HuH-7.5 (cell line): ENCODE data around the gene C9orf152.

Source experiments
- DNase-seq: peaks from one replicate; pipeline ENCODE4 v3.0.0; 2011; ENCODE audit warnings: low spot score

Gene C9orf152

DNA sequence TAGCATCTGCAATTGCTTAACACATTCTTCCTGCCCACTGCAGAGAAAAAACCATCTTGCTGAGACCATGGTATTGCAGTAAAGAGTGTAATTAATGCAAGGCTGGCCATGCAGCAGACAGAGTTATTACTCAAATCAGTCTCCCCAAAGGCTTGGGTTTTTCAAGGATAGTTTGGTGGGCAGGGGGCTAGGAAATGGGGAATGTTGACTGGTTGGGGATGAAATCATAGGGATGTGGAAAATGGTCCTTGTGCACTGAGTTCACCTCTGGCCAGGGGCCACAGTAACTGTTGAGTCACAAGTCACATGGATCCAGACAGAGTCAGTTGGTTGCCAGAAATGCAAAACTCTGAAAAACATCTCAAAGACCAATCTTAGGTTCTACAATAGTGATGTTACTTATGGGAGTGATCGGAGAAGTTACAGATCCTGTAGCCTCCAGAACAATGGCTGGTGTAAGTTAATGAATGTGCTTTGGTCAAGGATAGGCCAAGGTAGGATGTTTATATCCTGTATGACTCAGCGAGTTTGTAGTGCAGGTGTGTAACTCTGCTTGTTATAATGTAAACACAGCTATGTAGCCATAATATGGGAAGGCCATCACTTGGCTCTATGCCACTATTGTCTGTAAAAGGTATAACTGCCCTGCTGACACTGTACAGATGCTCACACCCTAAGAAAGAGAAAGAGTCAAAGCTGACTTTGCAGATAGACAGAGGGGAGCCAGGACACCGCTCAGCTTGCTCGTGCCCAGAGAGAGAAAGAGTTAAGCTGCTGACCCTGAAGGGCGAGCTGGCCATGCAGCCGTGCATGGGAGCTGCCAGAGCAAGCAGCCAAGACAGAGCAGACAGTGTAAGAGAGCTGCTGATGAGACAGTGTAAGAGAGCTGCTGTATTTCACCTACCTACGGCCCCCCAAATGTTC lies 27.2 kb downstream of the C9orf152 start:
- DNase-seq, result no peak

GRCh38 chr9:110179734-110180133 lies 28.2 kb downstream of the C9orf152 start:
- no peak for DNase-seq

- no peak for DNase-seq
Measured at GRCh38 chr9:110178281-110178680, 29.7 kb downstream of the C9orf152 start.

DNA sequence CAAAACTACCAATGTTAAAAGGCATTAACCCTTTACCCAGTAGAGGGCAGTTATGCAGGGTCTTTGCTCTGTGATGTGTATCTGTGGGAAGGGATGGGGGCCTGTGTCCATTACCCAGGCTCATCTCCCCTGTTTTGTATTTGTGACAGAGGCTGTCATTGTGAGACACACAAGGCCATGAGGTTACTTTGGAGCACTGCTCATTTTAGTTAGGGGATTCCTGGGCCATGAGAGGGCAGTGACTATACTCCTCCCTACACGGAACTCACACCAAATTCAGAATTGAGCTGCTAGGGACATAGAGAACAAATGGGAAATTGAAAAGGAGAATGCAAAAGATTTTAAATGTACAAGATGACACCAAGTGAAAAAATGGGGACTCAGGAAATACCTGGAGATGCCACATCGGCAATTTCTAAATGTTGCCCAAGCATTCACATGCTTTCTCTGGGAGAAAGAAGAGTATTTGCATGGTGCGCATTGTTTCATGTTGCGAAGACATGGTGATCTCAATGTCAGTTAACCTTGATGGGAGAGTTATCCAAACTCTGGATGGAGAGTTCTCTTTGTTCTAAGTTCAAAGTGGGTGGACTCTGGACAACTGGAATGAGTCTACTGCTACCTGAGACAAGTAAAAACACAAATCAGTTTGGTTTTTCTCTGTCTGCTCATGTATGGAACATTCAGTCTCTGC lies 32.5 kb downstream of the C9orf152 start:
- no peak for DNase-seq

DNA sequence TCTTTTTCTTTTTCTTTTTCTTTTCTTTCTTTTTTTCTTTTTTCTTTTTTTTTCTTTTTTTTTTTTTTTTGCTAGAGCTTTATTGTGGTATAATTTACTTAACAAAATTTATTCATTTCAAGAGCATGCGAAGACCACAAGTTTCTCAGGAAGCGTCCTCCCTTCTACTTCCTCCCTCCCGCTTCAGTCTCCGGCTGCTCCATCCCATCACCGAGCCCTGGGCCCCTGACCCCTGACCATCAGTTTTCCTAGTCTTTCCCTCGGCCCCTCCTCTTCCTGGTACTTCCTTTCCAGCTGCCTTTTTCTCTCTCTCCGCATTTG lies 34.7 kb downstream of the C9orf152 start:
- DNase-seq, result no peak

DNA sequence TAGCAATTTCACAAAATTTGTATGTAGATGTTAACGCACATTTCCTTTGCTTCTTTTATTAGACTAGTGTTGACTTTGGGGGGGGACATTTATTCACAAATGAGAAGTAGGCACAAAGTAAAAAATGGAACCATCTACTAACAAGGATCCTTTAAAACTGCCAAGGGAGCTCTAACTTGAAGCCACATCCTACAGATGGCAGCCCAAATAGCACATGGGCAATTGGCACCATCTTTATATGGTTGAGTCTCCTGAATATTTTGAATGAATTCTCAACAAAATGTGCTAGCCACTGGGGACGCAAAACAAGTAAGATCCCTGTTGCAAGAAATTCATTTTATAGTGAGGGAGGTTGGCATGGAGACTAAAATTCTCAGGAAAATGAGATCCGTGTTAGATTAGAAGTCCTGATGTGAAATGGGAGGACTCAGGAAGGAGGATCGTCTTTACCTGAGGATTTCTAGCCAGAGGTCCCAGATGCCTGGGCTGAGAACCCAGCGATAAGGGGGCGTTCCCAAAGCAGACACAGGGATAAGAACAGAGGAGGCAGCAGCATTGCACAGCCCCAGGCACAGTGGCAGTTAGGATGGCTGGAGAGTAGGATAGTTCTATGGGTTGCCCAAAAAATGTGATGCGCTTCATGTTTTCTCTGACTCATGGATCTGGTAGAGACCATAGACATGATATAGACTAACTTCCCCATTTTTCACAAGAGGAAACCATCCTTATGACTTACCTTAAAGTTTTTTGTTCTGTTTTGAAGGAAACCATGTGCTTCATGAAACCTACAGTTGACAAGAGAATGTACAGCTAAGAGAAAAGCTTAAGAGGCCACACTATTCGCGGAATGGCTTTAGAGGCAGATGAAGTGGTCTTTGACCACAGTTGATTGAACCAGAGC lies 37.4 kb downstream of the C9orf152 start:
- no peak for DNase-seq

GRCh38 chr9:110168486-110168885 lies 39.5 kb downstream of the C9orf152 start:
- no peak for DNase-seq

DNA sequence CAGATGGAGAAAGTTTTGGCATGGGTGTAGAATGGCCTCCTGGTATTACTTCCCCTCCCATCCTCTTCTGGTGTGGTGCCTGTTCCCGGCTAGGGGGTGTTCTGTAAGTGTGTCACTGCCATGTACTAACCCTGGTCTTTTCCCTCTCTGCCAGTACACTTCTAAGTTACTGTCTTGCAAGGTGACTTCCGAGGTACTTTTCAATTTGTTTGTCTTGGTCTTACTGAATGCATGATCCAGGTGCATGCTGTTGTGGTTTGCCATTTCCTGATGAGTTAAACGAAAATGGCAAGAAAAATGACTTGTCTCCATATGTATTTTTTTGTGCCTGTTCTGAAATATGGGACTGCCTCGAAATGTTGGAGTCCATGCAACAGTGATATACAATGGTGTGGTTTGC lies 46.0 kb downstream of the C9orf152 start:
- no peak for DNase-seq

DNA sequence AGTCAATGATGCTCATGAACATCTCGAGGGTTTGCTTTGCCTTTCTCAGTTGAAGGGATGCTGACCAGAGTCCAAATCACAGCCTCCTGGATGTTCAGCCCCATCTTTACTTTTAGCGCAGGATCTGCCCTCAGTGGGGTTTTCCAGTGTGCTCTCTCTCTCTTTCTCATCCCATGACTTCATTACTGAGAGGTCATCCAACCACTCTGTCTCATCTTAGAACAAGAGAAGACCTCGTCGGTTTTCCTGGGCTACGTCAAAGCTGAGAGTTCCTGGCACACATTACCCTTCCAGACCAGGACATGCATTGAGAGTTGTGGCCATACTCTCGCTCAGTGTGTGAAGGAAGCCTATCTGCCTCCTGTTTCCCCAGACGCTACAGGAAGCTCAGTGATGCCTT lies 47.3 kb downstream of the C9orf152 start:
- DNase-seq, result no peak

- DNase-seq, result no peak
Measured at GRCh38 chr9:110160123-110160522, 47.8 kb downstream of the C9orf152 start.

GRCh38 chr9:110157823-110158664 lies 49.9 kb downstream of the C9orf152 start:
- DNase-seq, result no peak

DNA sequence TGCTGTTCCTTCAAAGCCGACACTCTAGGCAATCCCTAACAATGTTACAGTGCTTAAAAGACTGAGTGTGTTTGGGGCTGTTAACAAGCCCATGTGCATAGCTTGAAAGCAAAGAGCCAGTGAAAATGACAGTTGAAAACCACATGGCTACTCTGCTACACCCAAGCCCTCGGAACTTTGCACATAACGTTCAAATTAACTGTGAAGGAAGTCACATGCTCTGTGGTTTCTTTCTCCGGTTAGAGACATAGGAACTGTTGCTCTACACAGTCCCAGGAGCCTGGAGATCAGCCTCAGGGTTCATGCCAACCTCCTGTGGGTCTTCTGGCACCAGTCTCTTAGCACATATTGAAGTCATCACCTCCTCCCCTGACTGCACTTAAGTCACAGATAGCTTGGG lies 51.1 kb downstream of the C9orf152 start:
- no peak for DNase-seq

DNA sequence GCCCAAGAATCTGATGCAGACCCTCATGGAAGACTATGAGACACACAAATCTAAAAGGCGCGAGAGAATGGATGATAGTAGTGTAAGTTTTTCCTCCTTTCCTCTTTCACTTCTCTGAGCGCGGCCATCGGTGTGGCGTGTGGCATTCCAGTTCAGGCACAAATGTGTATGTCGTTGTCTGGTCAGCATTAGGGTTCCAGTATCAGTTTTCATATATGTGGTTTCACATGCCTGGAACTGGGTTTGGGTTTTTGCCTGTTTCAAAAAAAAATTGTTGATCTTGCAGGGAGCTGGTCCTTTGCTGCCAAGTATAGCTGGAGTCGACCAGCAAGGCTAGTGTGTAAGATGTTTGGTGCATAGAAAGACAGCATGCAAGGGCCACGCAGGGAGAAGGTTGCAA lies 51.5 kb downstream of the C9orf152 start:
- DNase-seq, result no peak

- no peak for DNase-seq
Measured at GRCh38 chr9:110155751-110156150, 52.2 kb downstream of the C9orf152 start.

- no peak for DNase-seq
Measured at GRCh38 chr9:110153431-110153830, 54.5 kb downstream of the C9orf152 start.

GRCh38 chr9:110152704-110153374 lies 55.1 kb downstream of the C9orf152 start:
- DNase-seq, result no peak
